K562 (cell line): Measurements from ENCODE around the gene NUP153. TPM values are rescaled to one million over a fixed set of nuclear protein-coding genes. Genes with fewer than 3 reads are reported as not detected.

ENCODE experiments used
- FOXJ2 ChIP-seq: fragments of 200-800 bp; sonication (Bioruptor generic); IDR thresholded peaks from 2 replicates; pipeline ENCODE4 v1.6.1; 2016; ENCODE audit warnings: missing genetic modification characterization, missing compliant biosample characterization
- GTF2B ChIP-seq: IDR thresholded peaks from 2 replicates; pipeline ENCODE4 v1.6.1; 2011; ENCODE audit not compliant: insufficient read length; ENCODE audit errors: extremely low read depth
- VEZF1 ChIP-seq: fragments of 200-800 bp; sonication (Bioruptor generic); IDR thresholded peaks from 2 replicates; pipeline ENCODE4 v1.6.1; 2017; ENCODE audit warnings: missing genetic modification characterization, missing compliant biosample characterization
- ZNF778 ChIP-seq: fragments of 450-650 bp; formaldehyde crosslinking; IDR thresholded peaks from 2 replicates; pipeline ENCODE4 v1.4.0; 2020; ENCODE audit warnings: mild to moderate bottlenecking, moderate library complexity
- polyA plus RNA-seq, 8 experiments: library from polyadenylated mRNA; depleted of rRNA in 4 of 8; stranded (reverse) in 5 of 8; unstranded in 3 of 8; fragments of >200 nt; fragmentation: Nextera tagmentation in 2 of 8; fragmentation: Illumina TruSeq in 1 of 8; extraction: Ambion mirVana in 2 of 8; extraction: Trizol in 1 of 8; gene quantifications; 2 replicates each; pipeline versions ENCODE4 v1.2.1 to v1.2.3, GENCODE V29; 2011 to 2014; ENCODE audit warnings: inconsistent platforms in 1 of 8, missing spikeins in 1 of 8
- total RNA-seq, 7 experiments: library from RNA; depleted of rRNA in 6 of 7; stranded (reverse); fragments of >200 nt in 6 of 7; fragmentation: Illumina TruSeq in 2 of 7; extraction: Trizol in 2 of 7; gene quantifications; 2 replicates each; pipeline versions ENCODE4 v1.2.1 to v1.2.3, GENCODE V29; 2011 to 2021; ENCODE audit warnings: low replicate concordance in 1 of 7
- TF ChIP-seq, protein P1 (sequence below): sonication (generic); formaldehyde crosslinking; IDR thresholded peaks from 2 replicates; pipeline ENCODE4 v1.8.1; 2023; ENCODE audit warnings: mild to moderate bottlenecking, missing genetic modification reagents
- TF ChIP-seq, protein P2 (sequence below), 2 experiments: fragments of 450-650 bp; formaldehyde crosslinking in 1 of 2; IDR thresholded peaks; 2 replicates each; pipeline versions ENCODE4 v1.4.0 to v1.6.1; 2014 to 2020; ENCODE audit warnings: mild to moderate bottlenecking in 2 of 2, borderline replicate concordance in 1 of 2, low read depth in 1 of 2
- TF ChIP-seq, protein P3 (sequence below): sonication (generic); formaldehyde crosslinking; IDR thresholded peaks from 2 replicates; pipeline ENCODE4 v1.8.0; 2022; ENCODE audit warnings: mild to moderate bottlenecking, missing genetic modification reagents

Gene NUP153
- total and polyA plus RNA-seq, 9 of the 15 experiments (the other 6 are each of a cell fraction or from before 2014, with no cell fraction given), result 21.9 to 110 (median 84.8) TPM

- TF ChIP-seq VEZF1 (CRISPR knock-in tag) (no peak; the same call in 1 of the 2 replicates), FOXJ2 (no peak), GTF2B (no peak), ZNF778 (no peak)
- TF ChIP-seq, protein P1, sequence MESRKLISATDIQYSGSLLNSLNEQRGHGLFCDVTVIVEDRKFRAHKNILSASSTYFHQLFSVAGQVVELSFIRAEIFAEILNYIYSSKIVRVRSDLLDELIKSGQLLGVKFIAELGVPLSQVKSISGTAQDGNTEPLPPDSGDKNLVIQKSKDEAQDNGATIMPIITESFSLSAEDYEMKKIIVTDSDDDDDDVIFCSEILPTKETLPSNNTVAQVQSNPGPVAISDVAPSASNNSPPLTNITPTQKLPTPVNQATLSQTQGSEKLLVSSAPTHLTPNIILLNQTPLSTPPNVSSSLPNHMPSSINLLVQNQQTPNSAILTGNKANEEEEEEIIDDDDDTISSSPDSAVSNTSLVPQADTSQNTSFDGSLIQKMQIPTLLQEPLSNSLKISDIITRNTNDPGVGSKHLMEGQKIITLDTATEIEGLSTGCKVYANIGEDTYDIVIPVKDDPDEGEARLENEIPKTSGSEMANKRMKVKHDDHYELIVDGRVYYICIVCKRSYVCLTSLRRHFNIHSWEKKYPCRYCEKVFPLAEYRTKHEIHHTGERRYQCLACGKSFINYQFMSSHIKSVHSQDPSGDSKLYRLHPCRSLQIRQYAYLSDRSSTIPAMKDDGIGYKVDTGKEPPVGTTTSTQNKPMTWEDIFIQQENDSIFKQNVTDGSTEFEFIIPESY, result peak; percentile 77
- TF ChIP-seq, protein P2, sequence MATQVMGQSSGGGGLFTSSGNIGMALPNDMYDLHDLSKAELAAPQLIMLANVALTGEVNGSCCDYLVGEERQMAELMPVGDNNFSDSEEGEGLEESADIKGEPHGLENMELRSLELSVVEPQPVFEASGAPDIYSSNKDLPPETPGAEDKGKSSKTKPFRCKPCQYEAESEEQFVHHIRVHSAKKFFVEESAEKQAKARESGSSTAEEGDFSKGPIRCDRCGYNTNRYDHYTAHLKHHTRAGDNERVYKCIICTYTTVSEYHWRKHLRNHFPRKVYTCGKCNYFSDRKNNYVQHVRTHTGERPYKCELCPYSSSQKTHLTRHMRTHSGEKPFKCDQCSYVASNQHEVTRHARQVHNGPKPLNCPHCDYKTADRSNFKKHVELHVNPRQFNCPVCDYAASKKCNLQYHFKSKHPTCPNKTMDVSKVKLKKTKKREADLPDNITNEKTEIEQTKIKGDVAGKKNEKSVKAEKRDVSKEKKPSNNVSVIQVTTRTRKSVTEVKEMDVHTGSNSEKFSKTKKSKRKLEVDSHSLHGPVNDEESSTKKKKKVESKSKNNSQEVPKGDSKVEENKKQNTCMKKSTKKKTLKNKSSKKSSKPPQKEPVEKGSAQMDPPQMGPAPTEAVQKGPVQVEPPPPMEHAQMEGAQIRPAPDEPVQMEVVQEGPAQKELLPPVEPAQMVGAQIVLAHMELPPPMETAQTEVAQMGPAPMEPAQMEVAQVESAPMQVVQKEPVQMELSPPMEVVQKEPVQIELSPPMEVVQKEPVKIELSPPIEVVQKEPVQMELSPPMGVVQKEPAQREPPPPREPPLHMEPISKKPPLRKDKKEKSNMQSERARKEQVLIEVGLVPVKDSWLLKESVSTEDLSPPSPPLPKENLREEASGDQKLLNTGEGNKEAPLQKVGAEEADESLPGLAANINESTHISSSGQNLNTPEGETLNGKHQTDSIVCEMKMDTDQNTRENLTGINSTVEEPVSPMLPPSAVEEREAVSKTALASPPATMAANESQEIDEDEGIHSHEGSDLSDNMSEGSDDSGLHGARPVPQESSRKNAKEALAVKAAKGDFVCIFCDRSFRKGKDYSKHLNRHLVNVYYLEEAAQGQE (IDR thresholded peaks at IDR 0.05; ENCODE audit: borderline replicate concordance), result peak; percentile 9; the same call in 1 of the 2 replicates
- TF ChIP-seq, protein P2 (CRISPR knock-in tag; IDR thresholded peaks at IDR 0.05; ENCODE audit: low read depth), result no peak
- TF ChIP-seq, protein P3, sequence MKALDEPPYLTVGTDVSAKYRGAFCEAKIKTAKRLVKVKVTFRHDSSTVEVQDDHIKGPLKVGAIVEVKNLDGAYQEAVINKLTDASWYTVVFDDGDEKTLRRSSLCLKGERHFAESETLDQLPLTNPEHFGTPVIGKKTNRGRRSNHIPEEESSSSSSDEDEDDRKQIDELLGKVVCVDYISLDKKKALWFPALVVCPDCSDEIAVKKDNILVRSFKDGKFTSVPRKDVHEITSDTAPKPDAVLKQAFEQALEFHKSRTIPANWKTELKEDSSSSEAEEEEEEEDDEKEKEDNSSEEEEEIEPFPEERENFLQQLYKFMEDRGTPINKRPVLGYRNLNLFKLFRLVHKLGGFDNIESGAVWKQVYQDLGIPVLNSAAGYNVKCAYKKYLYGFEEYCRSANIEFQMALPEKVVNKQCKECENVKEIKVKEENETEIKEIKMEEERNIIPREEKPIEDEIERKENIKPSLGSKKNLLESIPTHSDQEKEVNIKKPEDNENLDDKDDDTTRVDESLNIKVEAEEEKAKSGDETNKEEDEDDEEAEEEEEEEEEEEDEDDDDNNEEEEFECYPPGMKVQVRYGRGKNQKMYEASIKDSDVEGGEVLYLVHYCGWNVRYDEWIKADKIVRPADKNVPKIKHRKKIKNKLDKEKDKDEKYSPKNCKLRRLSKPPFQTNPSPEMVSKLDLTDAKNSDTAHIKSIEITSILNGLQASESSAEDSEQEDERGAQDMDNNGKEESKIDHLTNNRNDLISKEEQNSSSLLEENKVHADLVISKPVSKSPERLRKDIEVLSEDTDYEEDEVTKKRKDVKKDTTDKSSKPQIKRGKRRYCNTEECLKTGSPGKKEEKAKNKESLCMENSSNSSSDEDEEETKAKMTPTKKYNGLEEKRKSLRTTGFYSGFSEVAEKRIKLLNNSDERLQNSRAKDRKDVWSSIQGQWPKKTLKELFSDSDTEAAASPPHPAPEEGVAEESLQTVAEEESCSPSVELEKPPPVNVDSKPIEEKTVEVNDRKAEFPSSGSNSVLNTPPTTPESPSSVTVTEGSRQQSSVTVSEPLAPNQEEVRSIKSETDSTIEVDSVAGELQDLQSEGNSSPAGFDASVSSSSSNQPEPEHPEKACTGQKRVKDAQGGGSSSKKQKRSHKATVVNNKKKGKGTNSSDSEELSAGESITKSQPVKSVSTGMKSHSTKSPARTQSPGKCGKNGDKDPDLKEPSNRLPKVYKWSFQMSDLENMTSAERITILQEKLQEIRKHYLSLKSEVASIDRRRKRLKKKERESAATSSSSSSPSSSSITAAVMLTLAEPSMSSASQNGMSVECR, result no peak
Measured at GRCh38 chr6:17700421-17701416, 6.0 kb downstream of the NUP153 start (continued).
